MG63 (cell line): Measurements from ENCODE around the gene ENPEP. TPM values are rescaled to one million over a fixed set of nuclear protein-coding genes. Genes with fewer than 3 reads are reported as not detected.
"Not testable (repeated sequence)": the region's sequence is repeated elsewhere in the genome, so short reads cannot be mapped to it uniquely, and the experiment has no call there.

Source experiments
- DNase-seq: peaks from one replicate; pipeline ENCODE4 v3.0.0-alpha.2; 2020
- H3K27me3 ChIP-seq: fragments of 250-450 bp; sonication (Bioruptor Pico); 2 replicates; pipeline ENCODE4 v1.5.1; 2020; ENCODE audit warnings: mild to moderate bottlenecking, moderate library complexity
- H3K36me3 ChIP-seq: fragments of 250-450 bp; sonication (Bioruptor Pico); 2 replicates; pipeline ENCODE4 v1.5.1; 2020; ENCODE audit warnings: mild to moderate bottlenecking, moderate library complexity
- H3K4me3 ChIP-seq: fragments of 250-450 bp; sonication (Bioruptor Pico); 2 replicates; pipeline ENCODE4 v1.5.1; 2020; ENCODE audit warnings: mild to moderate bottlenecking, moderate library complexity
- H3K9me3 ChIP-seq: fragments of 250-450 bp; sonication (Bioruptor Pico); 2 replicates; pipeline ENCODE4 v1.5.1; 2020; ENCODE audit warnings: mild to moderate bottlenecking, moderate library complexity
- total RNA-seq: library from RNA; depleted of rRNA; stranded (reverse); fragments of >200 nt; shearing (Covaris generic); gene quantifications from 2 replicates; pipeline ENCODE4 v1.2.3, GENCODE V29; 2014; ENCODE audit warnings: low replicate concordance

ENPEP gene
- total RNA-seq, 1 experiment from 2014 or later = not detected

GRCh38 chr4:110540982-110541451, 65.1 kb downstream of the ENPEP start:
- no peaks in the 10 kb centered on the region for H3K27me3 ChIP-seq
- DNase-seq = peak; percentile 10
- H3K4me3 ChIP-seq = no peak overlapping the region
- 0 out of 2 replicates have a peak, but pooled peaks cover 2% of the 10 kb centered on the region for H3K9me3 ChIP-seq
- no peaks in the 10 kb centered on the region for H3K36me3 ChIP-seq

GRCh38 chr4:110543577-110543976, 67.6 kb downstream of the ENPEP start:
- no peak for DNase-seq

GRCh38 chr4:110544594-110544993, 68.6 kb downstream of the ENPEP start:
- DNase-seq = no peak
- H3K9me3 ChIP-seq = no peaks in the 10 kb centered on the region
- no peaks in the 10 kb centered on the region for H3K36me3 ChIP-seq
- no peaks in the 10 kb centered on the region for H3K27me3 ChIP-seq
- no peak overlapping the region for H3K4me3 ChIP-seq

More at GRCh38 chr4:110543577-110543976, 67.6 kb downstream of the ENPEP start:
- Histone ChIP-seq H3K9me3 (no peaks in the 10 kb centered on the region), H3K4me3 (no peak overlapping the region), H3K36me3 (no peaks in the 10 kb centered on the region), H3K27me3 (no peaks in the 10 kb centered on the region)

GRCh38 chr4:110550260-110550659, 74.3 kb downstream of the ENPEP start:
- no peak for DNase-seq
- no peaks in the 10 kb centered on the region for H3K9me3 ChIP-seq
- H3K36me3 ChIP-seq = no peaks in the 10 kb centered on the region
- H3K4me3 ChIP-seq = no peak overlapping the region
- H3K27me3 ChIP-seq = no peaks in the 10 kb centered on the region

- no peak for DNase-seq
- Histone ChIP-seq H3K9me3 (no peaks in the 10 kb centered on the region), H3K4me3 (no peak overlapping the region), H3K36me3 (no peaks in the 10 kb centered on the region), H3K27me3 (no peaks in the 10 kb centered on the region)
Observed at GRCh38 chr4:110553197-110553596, 77.2 kb downstream of the ENPEP start.

- H3K4me3 ChIP-seq = no peak overlapping the region
- DNase-seq = no peak
Observed at GRCh38 chr4:110567214-110567613, 91.3 kb downstream of the ENPEP start.

GRCh38 chr4:110576696-110577095, 100.7 kb downstream of the ENPEP start:
- not testable (repeated sequence) for H3K4me3 ChIP-seq, DNase-seq, H3K36me3 ChIP-seq, H3K27me3 ChIP-seq, H3K9me3 ChIP-seq

More at GRCh38 chr4:110567214-110567613, 91.3 kb downstream of the ENPEP start:
- H3K27me3 ChIP-seq = no peaks in the 10 kb centered on the region
- H3K36me3 ChIP-seq = no peaks in the 10 kb centered on the region
- H3K9me3 ChIP-seq = no peaks in the 10 kb centered on the region

- Histone ChIP-seq H3K9me3 (no peaks in the 10 kb centered on the region), H3K4me3 (peak overlapping the region; percentile 29), H3K27me3 (no peaks in the 10 kb centered on the region), H3K36me3 (no peaks in the 10 kb centered on the region)
- no peak for DNase-seq
Observed at GRCh38 chr4:110586131-110586850, 110.3 kb downstream of the ENPEP start.

GRCh38 chr4:110587666-110588285, 111.8 kb downstream of the ENPEP start:
- no peak overlapping the region for H3K4me3 ChIP-seq
- no peak for DNase-seq
- no peaks in the 10 kb centered on the region for H3K9me3 ChIP-seq
- H3K27me3 ChIP-seq = no peaks in the 10 kb centered on the region
- no peaks in the 10 kb centered on the region for H3K36me3 ChIP-seq

GRCh38 chr4:110589297-110589696, 113.3 kb downstream of the ENPEP start:
- H3K9me3 ChIP-seq = no peaks in the 10 kb centered on the region
- no peaks in the 10 kb centered on the region for H3K27me3 ChIP-seq
- H3K36me3 ChIP-seq = no peaks in the 10 kb centered on the region
- H3K4me3 ChIP-seq = no peak overlapping the region
- no peak for DNase-seq

GRCh38 chr4:110595583-110595982, 119.6 kb downstream of the ENPEP start:
- Histone ChIP-seq H3K27me3 (no peaks in the 10 kb centered on the region), H3K4me3 (no peak overlapping the region), H3K36me3 (no peaks in the 10 kb centered on the region), H3K9me3 (peaks cover 4% of the 10 kb centered on the region)
- no peak for DNase-seq

- DNase-seq = no peak
- Histone ChIP-seq H3K36me3 (no peaks in the 10 kb centered on the region), H3K27me3 (no peaks in the 10 kb centered on the region), H3K4me3 (no peak overlapping the region), H3K9me3 (peaks cover 4% of the 10 kb centered on the region)
Observed at GRCh38 chr4:110596431-110596830, 120.5 kb downstream of the ENPEP start.

GRCh38 chr4:110597582-110597981, 121.6 kb downstream of the ENPEP start:
- Histone ChIP-seq H3K27me3 (no peaks in the 10 kb centered on the region), H3K9me3 (peaks cover 4% of the 10 kb centered on the region), H3K4me3 (no peak overlapping the region), H3K36me3 (no peaks in the 10 kb centered on the region)
- DNase-seq = no peak

- DNase-seq = no peak
- Histone ChIP-seq H3K27me3 (no peaks in the 10 kb centered on the region), H3K9me3 (no peaks in the 10 kb centered on the region), H3K36me3 (no peaks in the 10 kb centered on the region), H3K4me3 (no peak overlapping the region)
Observed at GRCh38 chr4:110602061-110602460, 126.1 kb downstream of the ENPEP start.

GRCh38 chr4:110605077-110605476, 129.1 kb downstream of the ENPEP start:
- no peak for DNase-seq
- Histone ChIP-seq H3K36me3 (no peaks in the 10 kb centered on the region), H3K27me3 (no peaks in the 10 kb centered on the region), H3K4me3 (no peak overlapping the region), H3K9me3 (no peaks in the 10 kb centered on the region)

- H3K36me3 ChIP-seq = no peaks in the 10 kb centered on the region
- H3K4me3 ChIP-seq = no peak overlapping the region
- no peaks in the 10 kb centered on the region for H3K27me3 ChIP-seq
- H3K9me3 ChIP-seq = no peaks in the 10 kb centered on the region
- DNase-seq = no peak
Observed at GRCh38 chr4:110609044-110609750, 133.2 kb downstream of the ENPEP start.

- H3K36me3 ChIP-seq = no peaks in the 10 kb centered on the region
- no peak overlapping the region for H3K4me3 ChIP-seq
- no peaks in the 10 kb centered on the region for H3K27me3 ChIP-seq
- H3K9me3 ChIP-seq = no peaks in the 10 kb centered on the region
- no peak for DNase-seq
Observed at GRCh38 chr4:110610620-110610939, 134.6 kb downstream of the ENPEP start.
